ENCODE data around the gene DND1. TPM values are rescaled to one million over a fixed set of nuclear protein-coding genes. Genes with fewer than 3 reads are reported as not detected.

Gene DND1
- total and polyA plus RNA-seq, 2 experiments from 2014 or later = 8.1 to 15.5 TPM

GRCh38 chr5:140647042-140647419 lies 26.3 kb downstream of the DND1 start:
- Histone ChIP-seq H3K27me3 (ENCODE audit: insufficient read depth) (no peaks in the 10 kb centered on the region), H3K36me3 (ENCODE audit: insufficient read depth) (peaks cover 24% of the 10 kb centered on the region), H3K4me2 (peak overlapping the region; percentile 85), H3K79me2 (replicated peaks; ENCODE audit: insufficient read depth) (peaks cover 29% of the 10 kb centered on the region), H3K4me1 (ENCODE audit: insufficient read depth) (peaks cover 13% of the 10 kb centered on the region), H3K9me2 (ENCODE audit: insufficient read depth) (no peaks in the 10 kb centered on the region), H3K4me3 (peak overlapping the region; percentile 83), H3F3A (replicated peaks; ENCODE audit: low read depth) (no peaks in the 10 kb centered on the region), H3K27ac (ENCODE audit: low read depth) (no peak overlapping the region), H4K20me1 (replicated peaks; ENCODE audit: insufficient read depth) (peaks cover 7% of the 10 kb centered on the region; the same call in 1 of the 2 replicates), H2AFZ (peak overlapping the region; percentile 43; the same call in 1 of the 2 replicates)
- peaks cover 3% of the 10 kb centered on the region for H3K4me1 Mint-ChIP-seq
- H3K4me3 Mint-ChIP-seq = peak overlapping the region; percentile 100
- peak; percentile 27 for DNase-seq (ENCODE audit: low spot score)
- ATAC-seq = peak; percentile 43
- TF ChIP-seq JUNB (IDR thresholded peaks at IDR 0.05; ENCODE audit: unreplicated experiment) = no peak
- no peak for TF ChIP-seq ZNF462 (CRISPR knock-in tag; IDR thresholded peaks at IDR 0.05)
- TF ChIP-seq CTCF (conservative IDR thresholded peaks at IDR 0.05; ENCODE audit: low read depth in 2 of 2) = no peak
- no peak for TF ChIP-seq STAT1 (IDR thresholded peaks at IDR 0.05; ENCODE audit: unreplicated experiment)
- TF ChIP-seq ZNF331 (CRISPR knock-in tag; IDR thresholded peaks at IDR 0.05; ENCODE audit: low read depth) = no peak
- peak overlapping the region; percentile 76; the same call in 1 of the 2 replicates for H3K27ac Mint-ChIP-seq
- H3K27me3 Mint-ChIP-seq (ENCODE audit: insufficient read depth, low read depth, poor library complexity) = peaks cover 23% of the 10 kb centered on the region
- H3K9me3 Mint-ChIP-seq = no peaks in the 10 kb centered on the region; the same call in 2 of the 3 replicates
- H3K36me3 Mint-ChIP-seq (ENCODE audit: low read depth) = peaks cover 64% of the 10 kb centered on the region

All from GM23338 (cell line).